DLD1 (cell line): ENCODE results near the gene SVIP.

Experiments
- in situ Hi-C: cut with HindIII; loops from 2 replicates; pipeline ENCODE4 v1.10.0; 2017; ENCODE audit warnings: low sequenced_read_pairs

Gene SVIP

GRCh38 chr11:22829231-22830081, at the start of gene SVIP:
SVIP (minus strand) TSS chr11:22829801; CDS start chr11:22829748, 53 bp downstream.
- in situ Hi-C loops, result no loop called here

- in situ Hi-C loops, result no loop called here
These were observed 49.0 kb upstream of the SVIP start for GRCh38 chr11:22878604-22879003.

- in situ Hi-C loops, result no loop called here
These were observed 48.4 kb upstream of the SVIP start for GRCh38 chr11:22878039-22878438.

GRCh38 chr11:22875869-22876473, 46.4 kb upstream of the SVIP start:
- in situ Hi-C loops, result no loop called here

- in situ Hi-C loops, result no loop called here
These were observed 39.7 kb upstream of the SVIP start for GRCh38 chr11:22869325-22869724.

GRCh38 chr11:22860241-22860640, 30.6 kb upstream of the SVIP start, which contains the start of gene CCDC179:
CCDC179 (minus strand) TSS chr11:22860474; CDS start chr11:22860421, 53 bp downstream.
- in situ Hi-C loops, result no loop called here

GRCh38 chr11:22859756-22860155, 30.2 kb upstream of the SVIP start:
- in situ Hi-C loops, result no loop called here

- in situ Hi-C loops, result no loop called here
These were observed 21.9 kb upstream of the SVIP start for GRCh38 chr11:22851477-22851876.

- in situ Hi-C loops, result no loop called here
These were observed 17.1 kb upstream of the SVIP start for GRCh38 chr11:22846726-22847125.

GRCh38 chr11:22832315-22833015, 2.9 kb upstream of the SVIP start:
- in situ Hi-C loops, result no loop called here

- in situ Hi-C loops, result no loop called here
These were observed 447 bp upstream of the SVIP start for GRCh38 chr11:22830082-22830414.

- in situ Hi-C loops, result no loop called here
These were observed 1.2 kb downstream of the SVIP start for GRCh38 chr11:22828373-22828772.

- in situ Hi-C loops, result no loop called here
These were observed 7.4 kb downstream of the SVIP start for GRCh38 chr11:22822203-22822602.

GRCh38 chr11:22809893-22810292, 19.7 kb downstream of the SVIP start:
- in situ Hi-C loops, result no loop called here

GRCh38 chr11:22808571-22809197, 20.9 kb downstream of the SVIP start:
- in situ Hi-C loops, result no loop called here

GRCh38 chr11:22807855-22808570, 21.6 kb downstream of the SVIP start:
- in situ Hi-C loops, result no loop called here

GRCh38 chr11:22807391-22807790, 22.2 kb downstream of the SVIP start:
- in situ Hi-C loops, result no loop called here

- in situ Hi-C loops, result no loop called here
These were observed 26.7 kb downstream of the SVIP start for GRCh38 chr11:22802861-22803260.

GRCh38 chr11:22800482-22800881, 29.1 kb downstream of the SVIP start:
- in situ Hi-C loops, result no loop called here

GRCh38 chr11:22798901-22799300, 30.7 kb downstream of the SVIP start:
- in situ Hi-C loops, result no loop called here

- in situ Hi-C loops, result no loop called here
These were observed 32.6 kb downstream of the SVIP start for GRCh38 chr11:22797047-22797446.
